HepG2 (cell line): ENCODE measurements around the gene BTF3L4. TPM values are rescaled to one million over a fixed set of nuclear protein-coding genes. Genes with fewer than 3 reads are reported as not detected.

Experiments
- ARID4A ChIP-seq: sonication (generic); formaldehyde crosslinking; IDR thresholded peaks from 2 replicates; pipeline ENCODE4 v1.5.0; 2020; ENCODE audit warnings: mild to moderate bottlenecking, missing genetic modification reagents, borderline replicate concordance
- DZIP1 ChIP-seq: sonication (generic); formaldehyde crosslinking; IDR thresholded peaks from 2 replicates; pipeline ENCODE4 v1.5.0; 2020; ENCODE audit warnings: mild to moderate bottlenecking, missing genetic modification reagents
- FOXK2 ChIP-seq: fragments of 450-650 bp; IDR thresholded peaks from 2 replicates; pipeline ENCODE4 v1.6.1; 2016
- MIXL1 ChIP-seq: IDR thresholded peaks from 2 replicates; pipeline ENCODE4 v1.6.1; 2016
- RFXANK ChIP-seq: IDR thresholded peaks from 2 replicates; pipeline ENCODE4 v1.6.1; 2016
- RFXAP ChIP-seq: sonication (generic); formaldehyde crosslinking; IDR thresholded peaks from 2 replicates; pipeline ENCODE4 v1.4.0; 2020; ENCODE audit warnings: missing genetic modification reagents, borderline replicate concordance
- SETDB1 ChIP-seq: sonication (generic); formaldehyde crosslinking; IDR thresholded peaks from 2 replicates; pipeline ENCODE4 v1.5.1; 2020; ENCODE audit warnings: missing genetic modification reagents, mild to moderate bottlenecking, borderline replicate concordance
- SNAPC5 ChIP-seq: sonication (generic); formaldehyde crosslinking; IDR thresholded peaks from 2 replicates; pipeline ENCODE4 v1.8.1; 2023; ENCODE audit warnings: mild to moderate bottlenecking, missing genetic modification reagents, borderline replicate concordance
- THAP7 ChIP-seq: sonication (generic); formaldehyde crosslinking; IDR thresholded peaks from 2 replicates; pipeline ENCODE4 v1.8.1; 2023; ENCODE audit warnings: mild to moderate bottlenecking, missing genetic modification reagents
- ZFP1 ChIP-seq: IDR thresholded peaks from 2 replicates; pipeline ENCODE4 v1.6.1; 2016
- ZKSCAN5 ChIP-seq: sonication (generic); formaldehyde crosslinking; IDR thresholded peaks from 2 replicates; pipeline ENCODE4 v1.5.1; 2020; ENCODE audit warnings: mild to moderate bottlenecking, missing genetic modification reagents
- ZNF251 ChIP-seq: sonication (generic); formaldehyde crosslinking; IDR thresholded peaks from 2 replicates; pipeline ENCODE4 v1.9.0; 2021; ENCODE audit warnings: mild to moderate bottlenecking, missing genetic modification reagents
- ZNF549 ChIP-seq: sonication (generic); formaldehyde crosslinking; IDR thresholded peaks from 2 replicates; pipeline ENCODE4 v1.5.0; 2020; ENCODE audit warnings: missing genetic modification reagents
- ZNF572 ChIP-seq: sonication (generic); formaldehyde crosslinking; IDR thresholded peaks from 2 replicates; pipeline ENCODE4 v1.5.1; 2020; ENCODE audit warnings: mild to moderate bottlenecking, missing genetic modification reagents
- ZNF646 ChIP-seq: sonication (generic); formaldehyde crosslinking; IDR thresholded peaks from 2 replicates; pipeline ENCODE4 v1.9.0; 2021; ENCODE audit warnings: mild to moderate bottlenecking, missing genetic modification reagents
- polyA plus RNA-seq, 8 experiments: library from polyadenylated mRNA; depleted of rRNA in 3 of 8; stranded (reverse) in 7 of 8; unstranded in 1 of 8; fragments of >200 nt; fragmentation: Illumina TruSeq in 4 of 8; extraction: Trizol in 4 of 8; gene quantifications; 2 replicates each; pipeline versions ENCODE4 v1.2.1 to v1.2.3, GENCODE V29; 2011 to 2016; ENCODE audit warnings: low read depth in 4 of 8, missing spikeins in 1 of 8, mixed read lengths in 1 of 8; ENCODE audit not compliant: insufficient read depth in 1 of 8
- total RNA-seq, 5 experiments: library from RNA; depleted of rRNA; stranded (reverse); fragments of >200 nt; fragmentation: Illumina TruSeq; extraction: Trizol; gene quantifications; 2 replicates each; pipeline ENCODE4 v1.2.3, GENCODE V29; 2016; ENCODE audit warnings: low read depth in 1 of 5

BTF3L4 gene
- total and polyA plus RNA-seq, 2 of the 13 experiments (the other 11 are each of a cell fraction or from before 2014, with no cell fraction given) = 59.0 to 74.3 TPM

- TF ChIP-seq SNAPC5 (CRISPR knock-in tag) (no peak), ZNF572 (no peak), THAP7 (CRISPR knock-in tag) (no peak), ZKSCAN5 (CRISPR knock-in tag) (no peak), ZNF646 (CRISPR knock-in tag) (no peak), DZIP1 (CRISPR knock-in tag) (no peak), ARID4A (CRISPR knock-in tag) (peak; percentile 30; the same call in 1 of the 2 replicates), MIXL1 (CRISPR knock-in tag) (peak; percentile 80), FOXK2 (peak; percentile 35; the same call in 1 of the 2 replicates), RFXAP (no peak), ZNF251 (no peak), ZFP1 (CRISPR knock-in tag) (0 out of 2 replicates have a peak, but pooled peaks have one; percentile 61), SETDB1 (CRISPR knock-in tag) (no peak), ZNF549 (CRISPR knock-in tag) (peak; percentile 77; the same call in 1 of the 2 replicates), RFXANK (CRISPR knock-in tag) (0 out of 2 replicates have a peak, but pooled peaks have one; percentile 23)
Measured at GRCh38 chr1:52098139-52098871, 42.2 kb downstream of the BTF3L4 start (continued).
